ENCODE data around the gene KCNJ10.

GRCh38 chr1:160075836-160076235 lies 5.9 kb upstream of the KCNJ10 start:
- no peak for TF ChIP-seq CTCF (IDR thresholded peaks at IDR 0.05; ENCODE audit: low read depth, low read length, poor library complexity, severe bottlenecking)
- TF ChIP-seq EZH2phosphoT487 (IDR thresholded peaks at IDR 0.05; ENCODE audit: borderline replicate concordance, low read length) = no peak
